Muscle layer of colon (tissue), 2 donors: Measurements from ENCODE around the gene C1orf56.

Experiments
- H3K27ac ChIP-seq: one replicate; pipeline ENCODE4 v1.7.0; 2013; ENCODE audit warnings: low read depth, mild to moderate bottlenecking, low read length, moderate library complexity
- H3K27me3 ChIP-seq, 2 donors: one replicate each; pipeline ENCODE4 v1.7.0; 2013; ENCODE audit warnings: low read length in 2 of 2, mild to moderate bottlenecking in 2 of 2; ENCODE audit not compliant: insufficient read depth in 2 of 2, control insufficient read depth in 1 of 2
- H3K36me3 ChIP-seq: one replicate; pipeline ENCODE4 v1.7.0; 2013; ENCODE audit warnings: mild to moderate bottlenecking, low read length; ENCODE audit not compliant: insufficient read depth
- H3K4me1 ChIP-seq: one replicate; pipeline ENCODE4 v1.7.0; 2013; ENCODE audit warnings: mild to moderate bottlenecking, low read length; ENCODE audit not compliant: insufficient read depth
- H3K4me3 ChIP-seq, 2 donors: one replicate each; pipeline ENCODE4 v1.7.0; 2013; ENCODE audit warnings: low read length in 2 of 2, low read depth in 1 of 2, mild to moderate bottlenecking in 1 of 2, moderate library complexity in 1 of 2
- H3K9ac ChIP-seq: one replicate; pipeline ENCODE4 v1.7.0; 2013; ENCODE audit warnings: low read length
- H3K9me3 ChIP-seq: one replicate; pipeline ENCODE4 v1.7.0; 2013; ENCODE audit warnings: mild to moderate bottlenecking, low read length
- donor health status: abdominal sarcoma.
- donor health status: Adenocarcinoma of cecum.

The C1orf56 gene

GRCh38 chr1:151007853-151008243, 39.7 kb upstream of the C1orf56 start:
- no peaks in the 10 kb centered on the region for H3K27me3 ChIP-seq
- peaks cover 31% of the 10 kb centered on the region for H3K4me1 ChIP-seq
- no peaks in the 10 kb centered on the region for H3K9me3 ChIP-seq
- H3K4me3 ChIP-seq: peak overlapping the region; percentile 56 to 98
- peak overlapping the region; percentile 29 for H3K27ac ChIP-seq
- H3K9ac ChIP-seq: peak overlapping the region; percentile 9
- H3K36me3 ChIP-seq: peaks cover 3% of the 10 kb centered on the region

GRCh38 chr1:151008244-151009205, 39.0 kb upstream of the C1orf56 start, which contains the start of gene PRUNE1:
TSS of gene PRUNE1 (plus strand) at chr1:151008449. CDS start at chr1:151008633, 184 bp downstream.
- Histone ChIP-seq H3K27me3 (no peaks in the 10 kb centered on the region), H3K36me3 (peaks cover 3% of the 10 kb centered on the region), H3K9me3 (no peaks in the 10 kb centered on the region), H3K27ac (peak within 1 kb of the TSS; percentile 89), H3K4me3 (peak within 1 kb of the TSS; percentile 56 to 98), H3K9ac (peak within 1 kb of the TSS; percentile 64), H3K4me1 (peaks cover 33% of the 10 kb centered on the region)

- Histone ChIP-seq H3K4me1 (peaks cover 34% of the 10 kb centered on the region), H3K27ac (peak overlapping the region; percentile 89), H3K36me3 (peaks cover 3% of the 10 kb centered on the region), H3K9me3 (no peaks in the 10 kb centered on the region), H3K9ac (peak overlapping the region; percentile 64), H3K4me3 (peak overlapping the region; percentile 56 to 98), H3K27me3 (no peaks in the 10 kb centered on the region)
These were observed 38.4 kb upstream of the C1orf56 start for GRCh38 chr1:151009206-151009587.

GRCh38 chr1:151009674-151010345, 37.7 kb upstream of the C1orf56 start:
- no peaks in the 10 kb centered on the region for H3K27me3 ChIP-seq
- H3K9ac ChIP-seq: no peak overlapping the region
- H3K9me3 ChIP-seq: no peaks in the 10 kb centered on the region
- H3K36me3 ChIP-seq: peaks cover 3% of the 10 kb centered on the region
- peak overlapping the region in 1 of 2 donors; percentile 98 for H3K4me3 ChIP-seq
- no peak overlapping the region for H3K27ac ChIP-seq
- H3K4me1 ChIP-seq: peaks cover 37% of the 10 kb centered on the region

DNA sequence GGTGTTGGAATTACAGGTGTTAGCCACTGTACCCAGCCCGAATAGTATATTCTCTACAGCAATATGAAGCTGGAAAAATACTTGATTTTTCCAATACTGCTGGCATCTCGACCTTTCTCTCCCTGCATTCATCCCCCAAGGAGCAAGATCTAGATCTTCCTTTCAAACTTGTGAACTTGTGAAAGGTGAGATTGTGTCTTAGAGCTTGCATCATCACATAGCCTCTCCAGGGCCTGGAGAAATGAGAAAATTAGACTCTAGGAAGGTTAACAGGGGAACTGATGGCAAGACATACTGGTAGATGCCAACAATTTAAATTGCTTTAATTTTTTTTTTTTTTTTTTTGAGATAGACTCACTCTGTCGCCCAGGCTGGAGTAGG, 37.2 kb upstream of the C1orf56 start:
- Histone ChIP-seq H3K27me3 (no peaks in the 10 kb centered on the region), H3K27ac (no peak overlapping the region), H3K4me1 (peaks cover 37% of the 10 kb centered on the region), H3K36me3 (peaks cover 3% of the 10 kb centered on the region), H3K9me3 (no peaks in the 10 kb centered on the region), H3K9ac (no peak overlapping the region), H3K4me3 (no peak overlapping the region)

- Histone ChIP-seq H3K36me3 (peaks cover 3% of the 10 kb centered on the region), H3K27me3 (no peaks in the 10 kb centered on the region), H3K9me3 (no peaks in the 10 kb centered on the region), H3K4me3 (no peak overlapping the region), H3K4me1 (peaks cover 37% of the 10 kb centered on the region), H3K9ac (no peak overlapping the region), H3K27ac (no peak overlapping the region)
These were observed 36.2 kb upstream of the C1orf56 start for GRCh38 chr1:151011154-151011850.

GRCh38 chr1:151012684-151013471, 34.7 kb upstream of the C1orf56 start:
- no peak overlapping the region for H3K4me3 ChIP-seq

GRCh38 chr1:151013518-151013917, 34.0 kb upstream of the C1orf56 start:
- Histone ChIP-seq H3K9ac (no peak overlapping the region), H3K36me3 (peaks cover 7% of the 10 kb centered on the region), H3K4me1 (peaks cover 24% of the 10 kb centered on the region), H3K4me3 (no peak overlapping the region), H3K9me3 (no peaks in the 10 kb centered on the region), H3K27me3 (no peaks in the 10 kb centered on the region), H3K27ac (peak overlapping the region; percentile 70)

More at GRCh38 chr1:151012684-151013471, 34.7 kb upstream of the C1orf56 start:
- H3K4me1 ChIP-seq: peaks cover 25% of the 10 kb centered on the region
- H3K27me3 ChIP-seq: no peaks in the 10 kb centered on the region
- H3K27ac ChIP-seq: peak overlapping the region; percentile 70
- no peak overlapping the region for H3K9ac ChIP-seq
- no peaks in the 10 kb centered on the region for H3K9me3 ChIP-seq
- H3K36me3 ChIP-seq: peaks cover 5% of the 10 kb centered on the region

- Histone ChIP-seq H3K9ac (no peak overlapping the region), H3K27ac (no peak overlapping the region), H3K36me3 (peaks cover 30% of the 10 kb centered on the region), H3K27me3 (no peaks in the 10 kb centered on the region), H3K4me3 (no peak overlapping the region), H3K9me3 (no peaks in the 10 kb centered on the region), H3K4me1 (peaks cover 8% of the 10 kb centered on the region)
These were observed 22.9 kb upstream of the C1orf56 start for GRCh38 chr1:151024540-151025146.

GRCh38 chr1:151026460-151026859, 21.1 kb upstream of the C1orf56 start:
- H3K4me1 ChIP-seq: peaks cover 8% of the 10 kb centered on the region
- H3K9ac ChIP-seq: no peak overlapping the region
- no peak overlapping the region for H3K27ac ChIP-seq
- H3K4me3 ChIP-seq: no peak overlapping the region
- H3K9me3 ChIP-seq: no peaks in the 10 kb centered on the region
- H3K27me3 ChIP-seq: no peaks in the 10 kb centered on the region
- H3K36me3 ChIP-seq: peaks cover 39% of the 10 kb centered on the region
